Effector memory CD4-positive, alpha-beta T cell (primary cell): ENCODE results near the gene TXNDC17.

Source experiments
- DNase-seq, 3 donors: peaks; one replicate each; pipeline ENCODE4 v3.0.0-alpha.2; 2020
- H3K27ac ChIP-seq: 2 replicates; pipeline ENCODE4 v1.7.0; 2013; ENCODE audit warnings: mild to moderate bottlenecking, low read length, moderate library complexity; ENCODE audit not compliant: insufficient read depth, poor library complexity, severe bottlenecking
- H3K27me3 ChIP-seq: replicated peaks from 2 replicates; pipeline ENCODE4 v1.7.0; 2013; ENCODE audit warnings: mild to moderate bottlenecking, low read length; ENCODE audit not compliant: insufficient read depth, control insufficient read depth, poor library complexity, severe bottlenecking
- H3K36me3 ChIP-seq: 2 replicates; pipeline ENCODE4 v1.7.0; 2013; ENCODE audit warnings: mild to moderate bottlenecking, low read length, moderate library complexity; ENCODE audit not compliant: control insufficient read depth, insufficient read depth
- H3K4me1 ChIP-seq: 2 replicates; pipeline ENCODE4 v1.7.0; 2013; ENCODE audit warnings: low read length, mild to moderate bottlenecking; ENCODE audit not compliant: control insufficient read depth, insufficient read depth, poor library complexity, severe bottlenecking
- H3K4me3 ChIP-seq: 2 replicates; pipeline ENCODE4 v1.7.0; 2013; ENCODE audit warnings: low read length, low read depth, mild to moderate bottlenecking; ENCODE audit not compliant: insufficient read depth, poor library complexity, severe bottlenecking
- H3K9me3 ChIP-seq: 2 replicates; pipeline ENCODE4 v1.7.0; 2013; ENCODE audit warnings: mild to moderate bottlenecking, low read length, moderate library complexity; ENCODE audit not compliant: control insufficient read depth

The TXNDC17 gene

GRCh38 chr17:6669479-6670212, 28.8 kb downstream of the TXNDC17 start:
- no peaks in the 10 kb centered on the region for H3K27me3 ChIP-seq
- H3K27ac ChIP-seq, result no peak overlapping the region
- H3K4me1 ChIP-seq, result no peaks in the 10 kb centered on the region
- H3K9me3 ChIP-seq, result no peaks in the 10 kb centered on the region
- no peak overlapping the region for H3K4me3 ChIP-seq
- H3K36me3 ChIP-seq, result no peaks in the 10 kb centered on the region
- no peak for DNase-seq

- no peak overlapping the region for H3K4me3 ChIP-seq
- DNase-seq, result no peak
- H3K27me3 ChIP-seq, result no peaks in the 10 kb centered on the region
- no peaks in the 10 kb centered on the region for H3K9me3 ChIP-seq
- H3K27ac ChIP-seq, result no peak overlapping the region
- H3K4me1 ChIP-seq, result no peaks in the 10 kb centered on the region
- H3K36me3 ChIP-seq, result no peaks in the 10 kb centered on the region
Observed at GRCh38 chr17:6670571-6670970, 29.7 kb downstream of the TXNDC17 start.

GRCh38 chr17:6670999-6671398, 30.1 kb downstream of the TXNDC17 start:
- DNase-seq, result no peak
- Histone ChIP-seq H3K4me1 (no peaks in the 10 kb centered on the region), H3K27ac (no peak overlapping the region), H3K4me3 (no peak overlapping the region), H3K36me3 (no peaks in the 10 kb centered on the region), H3K27me3 (no peaks in the 10 kb centered on the region), H3K9me3 (no peaks in the 10 kb centered on the region)

GRCh38 chr17:6671431-6671830, 30.6 kb downstream of the TXNDC17 start:
- no peaks in the 10 kb centered on the region for H3K27me3 ChIP-seq
- H3K9me3 ChIP-seq, result no peaks in the 10 kb centered on the region
- H3K4me3 ChIP-seq, result no peak overlapping the region
- no peaks in the 10 kb centered on the region for H3K36me3 ChIP-seq
- no peaks in the 10 kb centered on the region for H3K4me1 ChIP-seq
- H3K27ac ChIP-seq, result no peak overlapping the region
- no peak for DNase-seq

- no peaks in the 10 kb centered on the region for H3K36me3 ChIP-seq
- H3K4me3 ChIP-seq, result no peak overlapping the region
Observed at GRCh38 chr17:6674586-6674985, 33.7 kb downstream of the TXNDC17 start.

GRCh38 chr17:6675201-6675825, 34.5 kb downstream of the TXNDC17 start:
- no peak overlapping the region for H3K4me3 ChIP-seq
- H3K4me1 ChIP-seq, result peaks cover 5% of the 10 kb centered on the region
- no peak overlapping the region for H3K27ac ChIP-seq
- no peak for DNase-seq
- H3K9me3 ChIP-seq, result no peaks in the 10 kb centered on the region
- no peaks in the 10 kb centered on the region for H3K36me3 ChIP-seq
- H3K27me3 ChIP-seq, result peaks cover under 1% of the 10 kb centered on the region

More at GRCh38 chr17:6674586-6674985, 33.7 kb downstream of the TXNDC17 start:
- H3K27me3 ChIP-seq, result no peaks in the 10 kb centered on the region
- peaks cover 5% of the 10 kb centered on the region for H3K4me1 ChIP-seq
- no peaks in the 10 kb centered on the region for H3K9me3 ChIP-seq
- no peak overlapping the region for H3K27ac ChIP-seq
- no peak for DNase-seq

- peaks cover 5% of the 10 kb centered on the region for H3K4me1 ChIP-seq
- no peak for DNase-seq
- no peak overlapping the region for H3K4me3 ChIP-seq
- H3K27me3 ChIP-seq, result peaks cover 5% of the 10 kb centered on the region
- no peaks in the 10 kb centered on the region for H3K36me3 ChIP-seq
- no peak overlapping the region for H3K27ac ChIP-seq
- no peaks in the 10 kb centered on the region for H3K9me3 ChIP-seq
Observed at GRCh38 chr17:6676802-6677157, 35.9 kb downstream of the TXNDC17 start.

GRCh38 chr17:6677158-6677831, 36.4 kb downstream of the TXNDC17 start:
- no peak for DNase-seq
- H3K9me3 ChIP-seq, result no peaks in the 10 kb centered on the region
- no peak overlapping the region for H3K27ac ChIP-seq
- H3K36me3 ChIP-seq, result no peaks in the 10 kb centered on the region
- no peak overlapping the region for H3K4me3 ChIP-seq
- peaks cover 5% of the 10 kb centered on the region for H3K4me1 ChIP-seq
- H3K27me3 ChIP-seq, result peaks cover 5% of the 10 kb centered on the region

GRCh38 chr17:6677946-6678345, 37.1 kb downstream of the TXNDC17 start:
- Histone ChIP-seq H3K4me1 (peaks cover 5% of the 10 kb centered on the region), H3K27me3 (peaks cover 5% of the 10 kb centered on the region), H3K4me3 (no peak overlapping the region), H3K9me3 (no peaks in the 10 kb centered on the region), H3K27ac (no peak overlapping the region), H3K36me3 (no peaks in the 10 kb centered on the region)
- no peak for DNase-seq

- Histone ChIP-seq H3K9me3 (no peaks in the 10 kb centered on the region), H3K4me3 (no peak overlapping the region), H3K36me3 (no peaks in the 10 kb centered on the region), H3K27me3 (peaks cover 5% of the 10 kb centered on the region), H3K4me1 (peaks cover 5% of the 10 kb centered on the region), H3K27ac (no peak overlapping the region)
- no peak for DNase-seq
Observed at GRCh38 chr17:6679241-6679640, 38.4 kb downstream of the TXNDC17 start.
